HS-5 (cell line): ENCODE results near the gene APRT.

ENCODE experiments used
- DNase-seq: peaks from one replicate; pipeline ENCODE4 v3.0.0-alpha.2; 2012; ENCODE audit warnings: low read depth

The APRT gene

GRCh38 chr16:88821168-88821850 is 9.6 kb upstream of the APRT start:
- no peak for DNase-seq

GRCh38 chr16:88820385-88821025 is 8.8 kb upstream of the APRT start:
- no peak for DNase-seq

GRCh38 chr16:88819126-88819525 is 7.4 kb upstream of the APRT start:
- no peak for DNase-seq

GRCh38 chr16:88818575-88818874 is 6.8 kb upstream of the APRT start:
- DNase-seq: no peak

GRCh38 chr16:88817785-88818574 is 6.3 kb upstream of the APRT start:
- DNase-seq: no peak

- DNase-seq: no peak
Measured at GRCh38 chr16:88816736-88817535, 5.2 kb upstream of the APRT start.

- DNase-seq: no peak
Measured at GRCh38 chr16:88815901-88816589, 4.3 kb upstream of the APRT start.

- no peak for DNase-seq
Measured at GRCh38 chr16:88815227-88815626, 3.5 kb upstream of the APRT start.

GRCh38 chr16:88814144-88814502 is 2.4 kb upstream of the APRT start:
- DNase-seq: no peak

GRCh38 chr16:88813269-88814143 is 1.8 kb upstream of the APRT start:
- no peak for DNase-seq

GRCh38 chr16:88812513-88813268 is 963 bp upstream of the APRT start:
- DNase-seq: no peak

- DNase-seq: no peak
Measured at GRCh38 chr16:88810912-88811768, 588 bp downstream of the APRT start.

GRCh38 chr16:88810166-88810911 is 1.4 kb downstream of the APRT start:
- no peak for DNase-seq

GRCh38 chr16:88809676-88810165 is 2.0 kb downstream of the APRT start:
- no peak for DNase-seq

- DNase-seq: no peak
Measured at GRCh38 chr16:88809068-88809675, 2.6 kb downstream of the APRT start.

GRCh38 chr16:88807626-88808453 is 3.9 kb downstream of the APRT start:
- DNase-seq: no peak

GRCh38 chr16:88807142-88807625 is 4.5 kb downstream of the APRT start:
- DNase-seq: no peak
